GM12892 (cell line): ENCODE data around the gene CCDC85C.

Source experiments
- POLR2A ChIP-seq: IDR thresholded peaks from 2 replicates; pipeline ENCODE4 v1.6.1; 2011; ENCODE audit warnings: low read depth, low read length, control low read depth
- POLR2AphosphoS5 ChIP-seq: IDR thresholded peaks from 2 replicates; pipeline ENCODE4 v1.6.1; 2011; ENCODE audit warnings: low read depth, low read length, control low read depth

- TF ChIP-seq POLR2A = no peak
- TF ChIP-seq POLR2AphosphoS5 = no peak
Measured at GRCh38 chr14:99561864-99562263, 42.1 kb downstream of the CCDC85C start.
